ENCODE measurements around the gene MYO16. TPM values are rescaled to one million over a fixed set of nuclear protein-coding genes. Genes with fewer than 3 reads are reported as not detected.

Gene MYO16
- total and polyA plus RNA-seq, 4 donors, result 0.48 TPM; not detected in 3

GRCh38 chr13:109136873-109137272, 507.5 kb downstream of the MYO16 start:
- DNase-seq, result no peak
- H3K36me3 ChIP-seq (ENCODE audit: control insufficient read depth in 1 of 2, insufficient read depth in 2 of 2, low read length in 1 of 2), result no peaks in the 10 kb centered on the region
- intact Hi-C loops (cut with DNase I), result no loop called here
- H3K4me3 ChIP-seq (ENCODE audit: low read length in 2 of 2), result no peak overlapping the region
- no peak overlapping the region for H3K27ac ChIP-seq (ENCODE audit: low read depth in 1 of 2, low read length in 2 of 2)
- 93 to 98% methylated on average over 2 of the region's 2 CpGs for WGBS, 2 donors
- H3K27me3 ChIP-seq (ENCODE audit: control insufficient read depth in 1 of 2, insufficient read depth in 2 of 2, low read length in 1 of 2), result no peaks in the 10 kb centered on the region
- peaks cover 2% of the 10 kb centered on the region for H3K9me3 ChIP-seq (ENCODE audit: control insufficient read depth, low read length)
- ATAC-seq (ENCODE audit: low FRiP score), result no peak
- H3K4me1 ChIP-seq (ENCODE audit: control insufficient read depth in 1 of 2, insufficient read depth in 2 of 2, low read length in 2 of 2), result no peaks in the 10 kb centered on the region

GRCh38 chr13:109139346-109139745, 509.9 kb downstream of the MYO16 start:
- no peaks in the 10 kb centered on the region for H3K4me1 ChIP-seq (ENCODE audit: control insufficient read depth in 1 of 2, insufficient read depth in 2 of 2, low read length in 2 of 2)
- intact Hi-C loops (cut with DNase I), result no loop called here
- H3K27ac ChIP-seq (ENCODE audit: low read depth in 1 of 2, low read length in 2 of 2), result no peak overlapping the region
- peaks cover 2% of the 10 kb centered on the region for H3K9me3 ChIP-seq (ENCODE audit: control insufficient read depth, low read length)
- H3K36me3 ChIP-seq (ENCODE audit: control insufficient read depth in 1 of 2, insufficient read depth in 2 of 2, low read length in 1 of 2), result no peaks in the 10 kb centered on the region
- DNase-seq (no peak), ATAC-seq (ENCODE audit: low FRiP score) (no peak)
- H3K4me3 ChIP-seq (ENCODE audit: low read length in 2 of 2), result no peak overlapping the region
- WGBS, 2 donors, result 96 to 98% methylated on average over 9 of the region's 9 CpGs
- H3K27me3 ChIP-seq (ENCODE audit: control insufficient read depth in 1 of 2, insufficient read depth in 2 of 2, low read length in 1 of 2), result no peaks in the 10 kb centered on the region

GRCh38 chr13:109140054-109140453, 510.6 kb downstream of the MYO16 start:
- DNase-seq (no peak), ATAC-seq (ENCODE audit: low FRiP score) (no peak)
- H3K27ac ChIP-seq (ENCODE audit: low read depth in 1 of 2, low read length in 2 of 2), result no peak overlapping the region
- intact Hi-C loops (cut with DNase I), result no loop called here
- no peaks in the 10 kb centered on the region for H3K4me1 ChIP-seq (ENCODE audit: control insufficient read depth in 1 of 2, insufficient read depth in 2 of 2, low read length in 2 of 2)
- H3K27me3 ChIP-seq (ENCODE audit: control insufficient read depth in 1 of 2, insufficient read depth in 2 of 2, low read length in 1 of 2), result no peaks in the 10 kb centered on the region
- WGBS, 2 donors, result 65 to 75% methylated on average over 33 of the region's 33 CpGs
- H3K9me3 ChIP-seq (ENCODE audit: control insufficient read depth, low read length), result peaks cover 2% of the 10 kb centered on the region
- H3K36me3 ChIP-seq (ENCODE audit: control insufficient read depth in 1 of 2, insufficient read depth in 2 of 2, low read length in 1 of 2), result no peaks in the 10 kb centered on the region
- H3K4me3 ChIP-seq (ENCODE audit: low read length in 2 of 2), result peak overlapping the region in 1 of 2 donors; percentile 35

- DNase-seq, result no peak
- H3K4me3 ChIP-seq (ENCODE audit: low read length in 2 of 2), result peak overlapping the region in 1 of 2 donors; percentile 35
Observed at GRCh38 chr13:109140479-109141349, 511.3 kb downstream of the MYO16 start.

GRCh38 chr13:109141706-109142105, 512.3 kb downstream of the MYO16 start:
- Histone ChIP-seq H3K9me3 (ENCODE audit: control insufficient read depth, low read length) (peaks cover 2% of the 10 kb centered on the region), H3K36me3 (ENCODE audit: control insufficient read depth in 1 of 2, insufficient read depth in 2 of 2, low read length in 1 of 2) (no peaks in the 10 kb centered on the region), H3K27ac (ENCODE audit: low read depth in 1 of 2, low read length in 2 of 2) (no peak overlapping the region), H3K4me1 (ENCODE audit: control insufficient read depth in 1 of 2, insufficient read depth in 2 of 2, low read length in 2 of 2) (no peaks in the 10 kb centered on the region), H3K4me3 (ENCODE audit: low read length in 2 of 2) (no peak overlapping the region), H3K27me3 (ENCODE audit: control insufficient read depth in 1 of 2, insufficient read depth in 2 of 2, low read length in 1 of 2) (no peaks in the 10 kb centered on the region)
- 97 to 98% methylated on average over 14 of the region's 14 CpGs for WGBS, 2 donors
- intact Hi-C loops (cut with DNase I), result no loop called here
- DNase-seq (no peak), ATAC-seq (ENCODE audit: low FRiP score) (no peak)

More at GRCh38 chr13:109140479-109141349, 511.3 kb downstream of the MYO16 start:
- Histone ChIP-seq H3K9me3 (ENCODE audit: control insufficient read depth, low read length) (peaks cover 2% of the 10 kb centered on the region), H3K4me1 (ENCODE audit: control insufficient read depth in 1 of 2, insufficient read depth in 2 of 2, low read length in 2 of 2) (no peaks in the 10 kb centered on the region), H3K36me3 (ENCODE audit: control insufficient read depth in 1 of 2, insufficient read depth in 2 of 2, low read length in 1 of 2) (no peaks in the 10 kb centered on the region), H3K27ac (ENCODE audit: low read depth in 1 of 2, low read length in 2 of 2) (no peak overlapping the region), H3K27me3 (ENCODE audit: control insufficient read depth in 1 of 2, insufficient read depth in 2 of 2, low read length in 1 of 2) (no peaks in the 10 kb centered on the region)
- peak; percentile 36 for ATAC-seq (ENCODE audit: low FRiP score)
- 8 to 9% methylated on average over 61 to 97 of the region's 97 CpGs for WGBS, 2 donors
- intact Hi-C loops (cut with DNase I), result no loop called here

GRCh38 chr13:109144693-109145437, 515.5 kb downstream of the MYO16 start:
- no peaks in the 10 kb centered on the region for H3K9me3 ChIP-seq (ENCODE audit: control insufficient read depth, low read length)
- WGBS, 2 donors, result 61 to 62% methylated on average over 5 of the region's 5 CpGs
- H3K36me3 ChIP-seq (ENCODE audit: control insufficient read depth in 1 of 2, insufficient read depth in 2 of 2, low read length in 1 of 2), result no peaks in the 10 kb centered on the region
- H3K4me3 ChIP-seq (ENCODE audit: low read length in 2 of 2), result no peak overlapping the region
- H3K4me1 ChIP-seq (ENCODE audit: control insufficient read depth in 1 of 2, insufficient read depth in 2 of 2, low read length in 2 of 2), result no peaks in the 10 kb centered on the region
- H3K27me3 ChIP-seq (ENCODE audit: control insufficient read depth in 1 of 2, insufficient read depth in 2 of 2, low read length in 1 of 2), result no peaks in the 10 kb centered on the region
- DNase-seq (no peak), ATAC-seq (ENCODE audit: low FRiP score) (no peak)
- H3K27ac ChIP-seq (ENCODE audit: low read depth in 1 of 2, low read length in 2 of 2), result no peak overlapping the region
- intact Hi-C loops (cut with DNase I), result loop anchor here (2.0 to 5.0 kb wide), 3 partner anchors 637 to 962 kb away; no protein-coding TSS in a partner anchor

- intact Hi-C loops (cut with DNase I), result loop anchor here (2.0 to 5.0 kb wide), 3 partner anchors 637 to 962 kb away; no protein-coding TSS in a partner anchor
- WGBS, 2 donors, result 4% methylated on average over 4 of the region's 4 CpGs
Observed at GRCh38 chr13:109145631-109146030, 516.2 kb downstream of the MYO16 start.

GRCh38 chr13:109146393-109146792, 517.0 kb downstream of the MYO16 start:
- ATAC-seq (ENCODE audit: low FRiP score), result no peak
- no peaks in the 10 kb centered on the region for H3K4me1 ChIP-seq (ENCODE audit: control insufficient read depth in 1 of 2, insufficient read depth in 2 of 2, low read length in 2 of 2)
- H3K36me3 ChIP-seq (ENCODE audit: control insufficient read depth in 1 of 2, insufficient read depth in 2 of 2, low read length in 1 of 2), result no peaks in the 10 kb centered on the region
- whole genome bisulfite sequencing, 2 donors, result 85 to 97% methylated on average over 4 of the region's 4 CpGs
- H3K27me3 ChIP-seq (ENCODE audit: control insufficient read depth in 1 of 2, insufficient read depth in 2 of 2, low read length in 1 of 2), result no peaks in the 10 kb centered on the region
- intact Hi-C loops (cut with DNase I), result loop anchor here (5.0 kb wide), 2 partner anchors 636 to 961 kb away; no protein-coding TSS in a partner anchor
- no peak for DNase-seq
- no peak overlapping the region for H3K27ac ChIP-seq (ENCODE audit: low read depth in 1 of 2, low read length in 2 of 2)
- no peak overlapping the region for H3K4me3 ChIP-seq (ENCODE audit: low read length in 2 of 2)
- no peaks in the 10 kb centered on the region for H3K9me3 ChIP-seq (ENCODE audit: control insufficient read depth, low read length)

More at GRCh38 chr13:109145631-109146030, 516.2 kb downstream of the MYO16 start:
- ATAC-seq (ENCODE audit: low FRiP score) (peak; percentile 80), DNase-seq (no peak)
- no peak overlapping the region for H3K27ac ChIP-seq (ENCODE audit: low read depth in 1 of 2, low read length in 2 of 2)
- no peak overlapping the region for H3K4me3 ChIP-seq (ENCODE audit: low read length in 2 of 2)
- H3K36me3 ChIP-seq (ENCODE audit: control insufficient read depth in 1 of 2, insufficient read depth in 2 of 2, low read length in 1 of 2), result no peaks in the 10 kb centered on the region
- no peaks in the 10 kb centered on the region for H3K27me3 ChIP-seq (ENCODE audit: control insufficient read depth in 1 of 2, insufficient read depth in 2 of 2, low read length in 1 of 2)
- H3K4me1 ChIP-seq (ENCODE audit: control insufficient read depth in 1 of 2, insufficient read depth in 2 of 2, low read length in 2 of 2), result no peaks in the 10 kb centered on the region
- no peaks in the 10 kb centered on the region for H3K9me3 ChIP-seq (ENCODE audit: control insufficient read depth, low read length)

Measured in aorta (tissue), 5 donors.